GM19324 (cell line): ENCODE data around the gene PALLD.
"Not testable (repeated sequence)": the region's sequence is repeated elsewhere in the genome, so short reads cannot be mapped to it uniquely, and the experiment has no call there.

Source experiments
- ATAC-seq: cut with Tn5 transposase; IDR thresholded peaks from one replicate; pipeline ENCODE4 v1.9.1; 2021; ENCODE audit warnings: mild to moderate bottlenecking, moderate library complexity; ENCODE audit not compliant: unreplicated experiment, low FRiP score

PALLD gene

DNA sequence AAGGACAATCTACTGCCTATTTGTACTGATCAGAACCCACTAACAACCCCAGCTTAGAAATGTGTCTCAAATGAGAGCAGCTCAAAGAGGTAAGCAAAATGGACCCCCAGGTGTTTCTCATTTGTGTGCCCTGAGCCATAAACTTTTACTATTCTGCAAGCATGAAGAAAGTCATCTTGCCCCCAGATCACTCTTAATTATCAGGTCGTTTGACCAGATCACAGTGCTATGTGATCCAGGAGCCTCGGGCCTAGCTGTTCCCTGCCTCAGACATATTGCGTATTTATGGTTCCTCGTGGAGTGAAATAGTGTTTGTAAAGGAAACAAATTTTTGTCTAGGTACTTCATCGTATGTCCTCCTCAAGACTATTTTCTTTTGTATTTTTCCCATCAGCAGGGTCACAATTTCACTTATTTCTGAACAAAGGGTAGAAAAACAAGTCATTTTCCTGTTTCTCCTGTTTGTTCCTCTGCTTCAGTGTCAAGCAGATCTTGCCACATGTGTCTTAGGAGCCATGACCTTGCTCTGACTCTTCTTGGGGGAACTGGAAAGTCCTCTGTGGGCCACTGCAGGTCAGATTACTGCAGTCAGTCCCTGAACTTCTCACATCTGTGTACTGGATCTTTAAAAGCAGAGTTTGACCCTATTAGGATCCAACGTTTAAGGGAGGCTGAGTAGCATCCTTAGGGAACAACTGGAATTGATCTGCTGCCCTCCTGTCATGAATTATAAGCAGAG is 194.9 kb downstream of the PALLD start:
- ATAC-seq: no peak

DNA sequence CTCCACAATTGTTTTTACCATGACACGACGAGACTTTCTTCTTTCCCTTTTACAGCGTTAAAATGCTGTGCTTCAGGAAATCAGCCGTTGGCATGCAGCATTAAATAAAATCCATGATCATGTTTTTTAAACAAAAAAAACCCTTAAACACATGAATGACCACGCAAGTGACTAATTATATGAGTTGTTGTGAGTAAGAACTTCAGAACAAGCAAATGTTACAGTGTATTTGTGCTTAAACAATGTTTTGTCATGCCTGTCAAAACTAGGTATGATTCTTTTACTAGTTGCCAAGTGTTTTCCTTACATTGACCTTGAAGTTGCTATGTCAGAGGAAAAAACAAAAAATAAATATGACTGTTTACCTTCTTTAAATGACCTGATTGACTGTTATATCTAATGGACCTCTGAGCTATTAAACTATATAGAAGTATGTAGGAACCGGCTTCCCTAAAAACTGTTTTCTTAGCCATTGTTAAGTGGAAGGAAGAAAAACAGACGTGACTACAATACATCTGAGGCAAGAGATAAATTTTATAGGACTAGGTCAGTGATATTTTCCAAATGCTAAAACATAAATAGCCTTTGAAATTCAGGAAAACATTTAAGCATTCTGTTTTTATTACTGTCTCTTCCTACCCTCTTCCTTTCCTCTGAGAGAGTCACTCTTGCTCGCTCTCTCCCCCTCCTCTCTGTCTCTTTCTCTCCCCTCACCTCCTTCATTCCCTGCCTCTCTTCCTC is 197.1 kb downstream of the PALLD start:
- ATAC-seq: no peak

DNA sequence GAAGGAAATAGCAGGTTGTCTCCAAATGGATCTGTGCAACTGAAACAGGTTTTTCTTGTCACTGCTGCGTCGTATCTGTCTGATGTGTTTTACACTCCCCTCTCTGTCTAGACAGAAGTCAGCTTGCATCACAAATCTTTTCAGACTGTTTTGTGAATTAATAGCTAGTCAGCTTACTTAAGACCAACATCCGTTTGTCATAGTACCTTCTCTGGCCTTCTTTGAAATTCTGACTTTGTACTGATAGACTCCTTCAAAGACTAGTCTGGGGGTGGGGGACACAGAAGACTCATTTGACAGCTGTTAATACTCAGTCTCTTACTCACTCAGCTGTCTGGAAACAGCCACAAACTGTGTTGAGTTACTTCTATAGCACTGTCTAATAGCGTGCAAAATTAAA is 197.8 kb downstream of the PALLD start:
- ATAC-seq: no peak

DNA sequence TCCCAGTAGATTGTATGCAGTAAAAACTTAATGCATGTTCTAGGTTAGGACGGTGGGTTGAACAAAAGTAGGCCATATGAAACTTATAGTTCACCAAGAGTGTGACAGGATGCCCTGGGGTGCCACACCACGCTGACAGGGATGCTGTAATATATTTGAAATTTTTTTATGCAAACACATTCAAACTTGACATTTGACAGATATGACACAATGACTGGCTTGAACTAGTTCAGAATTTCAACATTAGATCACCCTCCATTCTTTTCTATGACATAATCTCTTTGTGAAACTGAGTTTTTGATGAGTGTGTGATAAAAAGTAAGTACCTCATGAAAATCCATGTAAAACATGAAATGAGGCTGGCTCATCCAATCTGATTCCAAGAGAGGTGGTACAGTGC is 198.4 kb downstream of the PALLD start:
- ATAC-seq: no peak

DNA sequence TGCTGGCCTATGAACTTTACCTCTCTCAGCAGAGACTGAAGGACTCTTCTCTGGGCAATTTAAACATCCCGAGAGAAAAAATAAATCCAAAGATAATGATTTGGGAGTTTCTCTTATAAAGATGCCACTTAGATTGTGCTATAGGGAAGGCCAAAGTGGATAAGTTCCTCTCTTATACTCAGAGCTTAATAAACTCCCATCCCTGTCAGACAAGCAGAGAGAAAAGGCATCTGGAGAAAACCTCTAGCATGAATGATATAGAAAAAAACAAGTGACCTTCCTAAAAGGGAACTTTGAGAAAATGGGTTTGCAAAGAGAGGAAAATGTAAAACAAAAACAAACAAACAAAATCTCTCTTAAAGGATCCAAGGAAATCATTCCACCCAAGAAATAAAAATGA is 199.4 kb downstream of the PALLD start:
- ATAC-seq: no peak

DNA sequence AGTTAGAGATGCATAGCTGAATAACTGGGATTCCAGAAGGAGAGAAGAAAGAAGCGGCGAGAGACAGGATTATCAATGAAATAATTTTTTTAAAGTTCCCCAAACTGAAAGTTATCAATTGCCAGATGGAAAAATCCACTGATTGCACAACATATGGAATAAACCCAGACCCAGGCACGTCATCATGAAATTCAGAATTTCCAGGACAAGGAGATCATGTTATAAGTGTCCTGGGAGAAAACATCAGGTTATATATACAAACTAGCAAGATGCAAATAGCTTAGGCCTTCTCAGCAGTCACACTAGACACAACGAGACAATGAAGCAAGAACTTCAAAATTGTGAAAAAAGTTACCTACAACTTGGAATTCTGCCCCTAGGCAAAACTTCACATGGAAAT is 200.0 kb downstream of the PALLD start:
- ATAC-seq: no peak

DNA sequence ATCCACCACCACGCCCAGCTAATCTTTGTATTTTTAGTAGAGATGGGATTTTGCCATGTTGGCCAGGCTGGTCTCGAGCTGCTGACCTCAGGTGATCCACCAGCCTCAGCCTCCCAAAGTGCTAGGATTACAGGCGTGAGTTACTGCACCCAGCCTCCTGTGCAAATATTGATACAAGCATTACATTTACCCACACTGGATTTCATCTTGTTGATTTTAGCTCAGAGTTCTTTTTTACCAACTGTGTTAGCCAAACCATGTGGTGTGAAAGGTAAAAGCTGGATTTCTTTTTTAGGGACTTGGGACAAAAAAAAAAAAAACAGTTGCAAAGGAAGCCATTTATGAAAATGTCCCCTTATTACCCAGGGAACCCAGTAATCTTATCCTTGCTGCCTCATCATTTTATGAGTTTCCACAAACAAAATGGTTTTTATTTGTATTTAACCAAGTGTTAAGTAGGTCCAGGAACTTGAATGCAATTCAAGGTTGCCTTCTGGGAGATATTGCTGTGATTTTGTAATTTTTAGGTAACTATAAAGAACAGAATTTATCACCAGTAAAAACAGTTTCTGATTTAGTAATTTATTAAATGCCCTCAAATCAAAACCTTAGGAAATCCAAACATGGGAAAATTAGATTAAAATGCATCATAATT is 202.5 kb downstream of the PALLD start:
- ATAC-seq: no peak

DNA sequence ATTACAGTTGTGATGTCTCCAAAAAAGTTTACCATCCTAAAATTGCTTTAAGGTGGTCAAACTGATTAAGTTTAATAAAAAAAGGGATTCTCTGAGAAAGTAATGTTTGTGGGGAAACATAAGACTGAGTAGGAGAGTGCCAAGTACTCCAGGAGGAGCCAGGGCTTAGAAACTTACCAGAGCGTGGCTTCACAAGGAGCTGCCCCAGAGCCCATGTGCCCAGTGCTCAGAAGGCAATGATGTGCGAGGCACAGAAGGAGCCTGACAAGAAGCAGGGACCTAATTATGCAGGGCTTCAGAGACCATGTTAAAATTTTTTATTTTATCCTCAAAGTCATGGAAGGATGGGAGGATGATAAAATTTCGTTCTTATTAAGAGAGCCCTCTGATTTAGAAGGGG is 204.2 kb downstream of the PALLD start:
- ATAC-seq: no peak

DNA sequence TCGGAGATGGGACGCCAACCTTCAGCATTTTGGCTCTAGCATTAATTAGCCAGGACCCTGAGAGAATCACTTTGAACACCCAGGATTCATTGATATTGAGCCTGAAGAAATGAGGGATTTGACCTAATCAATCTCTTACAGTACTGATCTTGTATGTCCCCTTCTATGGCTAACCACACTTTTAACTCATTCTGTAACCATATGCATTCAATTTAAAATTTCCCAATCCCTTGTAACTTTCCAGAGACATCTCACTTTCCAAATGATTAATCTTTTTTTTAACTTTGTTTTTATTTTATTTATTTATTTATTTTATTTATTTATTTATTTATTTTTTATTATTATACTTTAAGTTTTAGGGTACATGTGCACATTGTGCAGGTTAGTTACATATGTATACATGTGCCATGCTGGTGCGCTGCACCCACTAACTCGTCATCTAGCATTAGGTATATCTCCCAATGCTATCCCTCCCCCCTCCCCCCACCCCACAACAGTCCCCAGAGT is 205.8 kb downstream of the PALLD start:
- ATAC-seq: not testable (repeated sequence)

DNA sequence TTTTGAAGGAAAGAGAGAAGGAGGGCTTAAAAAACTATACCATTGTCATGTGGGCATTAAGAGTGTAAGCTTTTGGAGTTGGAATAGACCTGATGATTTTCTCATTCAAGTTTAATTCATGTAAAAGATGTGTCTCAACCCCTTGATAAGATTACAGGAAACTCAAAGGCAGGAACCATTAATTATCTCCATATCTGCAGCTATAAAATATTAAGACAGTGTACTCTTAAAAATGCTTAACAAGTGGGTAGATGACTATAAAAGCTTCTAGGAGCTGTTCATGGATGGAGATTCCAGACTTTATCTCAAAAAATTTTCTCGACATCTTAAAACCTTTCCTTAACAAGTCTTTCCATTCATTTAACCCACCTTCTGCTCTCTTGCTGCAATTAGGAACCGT is 208.3 kb downstream of the PALLD start:
- ATAC-seq: no peak

DNA sequence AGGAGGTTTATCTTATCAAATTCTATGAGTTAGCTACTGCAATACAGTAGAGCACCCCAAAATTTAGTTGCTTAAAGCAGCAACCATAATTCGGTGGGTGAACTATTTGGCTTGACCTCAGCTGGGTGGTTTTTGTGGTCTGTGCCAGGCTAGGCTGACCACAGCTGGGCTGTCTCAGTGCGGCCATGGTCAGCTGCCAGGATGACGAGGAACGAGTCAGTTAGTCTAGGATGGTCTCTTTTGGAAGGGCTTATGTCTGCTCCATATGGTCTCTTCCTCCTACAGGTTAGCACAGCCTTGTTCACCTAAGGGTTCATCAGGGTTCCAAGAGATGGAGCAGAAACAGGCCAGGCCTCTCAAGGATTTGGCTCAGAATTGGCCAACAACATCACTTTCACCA is 210.4 kb downstream of the PALLD start:
- ATAC-seq: no peak

DNA sequence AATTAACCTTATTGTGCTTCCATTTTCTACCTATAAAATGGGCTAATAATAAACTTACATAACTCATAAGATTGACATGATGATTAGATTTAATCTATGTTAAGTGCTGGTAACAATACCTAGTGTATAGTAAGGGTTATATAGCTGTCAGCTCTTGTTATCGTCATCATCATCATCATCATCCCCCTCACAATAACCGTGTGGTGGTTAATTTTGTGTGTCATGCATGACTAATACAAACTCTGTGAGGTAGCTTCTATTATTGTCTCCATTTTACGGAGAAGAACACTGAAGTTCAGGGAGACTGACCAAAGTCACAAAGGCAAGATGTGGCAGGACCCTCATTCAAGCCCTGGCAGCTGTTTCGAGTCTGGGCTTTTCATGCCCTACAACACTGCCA is 211.3 kb downstream of the PALLD start:
- no peak for ATAC-seq

DNA sequence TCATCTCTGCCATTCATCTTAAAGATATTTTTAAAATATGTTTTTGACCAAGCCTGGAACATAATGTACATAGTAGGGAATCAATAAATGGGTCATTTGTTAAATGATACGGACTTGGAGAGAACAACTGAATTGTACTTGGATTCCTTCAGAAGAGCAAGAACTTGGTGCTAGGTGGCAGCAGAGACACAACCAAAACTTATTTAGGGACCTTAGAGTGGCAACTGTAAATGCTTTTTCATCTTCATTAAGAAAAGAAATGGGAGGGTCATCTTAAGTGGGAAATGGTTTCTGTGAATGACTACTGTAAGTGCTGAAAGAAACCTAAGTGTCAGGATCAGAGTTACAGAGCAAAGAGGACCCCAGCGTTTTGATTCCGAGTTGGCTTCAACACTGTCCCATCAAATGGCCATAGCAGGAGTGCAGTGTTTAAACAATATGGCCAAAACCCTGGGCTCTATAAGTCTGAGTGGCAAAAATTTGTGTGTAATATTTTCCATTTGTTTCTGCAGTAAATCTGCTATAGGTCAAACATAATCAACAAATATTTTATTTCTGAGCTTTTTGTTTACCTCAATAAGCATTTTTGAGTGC is 213.6 kb downstream of the PALLD start:
- ATAC-seq: no peak

DNA sequence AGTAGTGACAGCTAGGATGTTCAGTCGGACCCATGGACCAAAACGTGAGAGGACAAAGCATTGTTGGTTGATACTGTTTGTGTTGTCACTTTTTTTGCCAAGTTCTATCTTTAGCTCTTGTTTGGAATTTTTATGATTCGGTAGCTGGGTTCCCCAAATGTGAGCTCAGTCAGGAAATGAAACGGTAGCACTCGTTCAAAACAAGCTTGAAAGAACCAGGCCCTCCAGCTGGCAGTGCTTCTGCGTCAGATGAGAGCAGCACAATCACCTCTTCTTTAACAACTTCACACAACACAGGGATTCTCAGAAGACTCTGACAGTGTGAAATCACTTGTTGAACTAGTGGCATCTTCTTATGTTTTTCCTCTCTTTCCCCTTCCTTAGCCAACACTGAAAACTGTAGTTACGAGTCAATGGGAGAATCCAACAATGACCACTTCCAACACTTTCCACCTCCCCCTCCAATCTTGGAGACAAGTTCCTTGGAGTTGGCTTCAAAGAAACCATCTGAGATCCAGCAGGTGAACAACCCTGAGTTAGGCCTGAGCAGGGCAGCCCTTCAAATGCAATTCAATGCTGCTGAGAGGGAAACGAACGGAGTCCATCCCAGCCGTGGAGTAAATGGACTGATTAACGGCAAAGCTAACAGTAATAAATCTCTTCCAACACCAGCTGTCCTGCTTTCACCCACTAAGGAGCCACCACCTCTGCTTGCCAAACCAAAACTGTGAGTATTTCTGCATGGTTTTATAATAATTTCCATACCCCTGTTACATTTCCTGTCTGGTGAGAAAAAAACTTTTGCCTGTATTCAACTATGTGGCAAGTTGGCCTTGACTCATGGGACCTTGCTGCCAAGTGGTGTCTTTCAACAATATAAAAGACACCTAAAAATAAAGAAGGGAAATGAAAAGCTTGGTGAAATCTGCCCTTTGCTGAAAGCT is 214.6 kb downstream of the PALLD start:
- no peak for ATAC-seq

DNA sequence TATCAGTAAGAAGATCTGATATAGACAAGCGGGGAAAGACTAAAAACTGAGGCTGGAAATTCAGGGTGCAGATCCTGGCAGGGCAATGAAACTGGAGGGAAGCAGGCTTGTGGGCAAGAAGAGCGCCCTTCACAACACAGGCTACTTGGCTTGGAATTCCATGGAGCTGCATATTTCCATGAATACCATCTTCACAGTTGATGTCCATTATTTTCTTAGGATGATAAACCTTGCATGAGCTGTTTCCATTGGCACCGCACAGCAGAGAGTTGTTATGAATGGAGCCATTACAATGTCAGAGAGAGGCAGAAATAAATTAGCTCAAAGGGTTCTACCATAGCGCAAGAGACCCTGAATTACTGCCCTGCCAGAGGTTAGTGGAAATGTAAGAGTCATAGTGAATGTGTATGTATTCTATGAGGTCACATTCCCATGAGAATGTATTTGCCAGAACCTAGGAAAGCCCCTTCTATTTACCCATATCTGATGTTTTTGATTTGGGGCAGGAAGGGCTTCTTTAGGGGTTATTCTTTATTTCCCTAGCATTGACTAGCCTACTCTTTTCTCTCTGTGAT is 215.6 kb downstream of the PALLD start:
- ATAC-seq: no peak

DNA sequence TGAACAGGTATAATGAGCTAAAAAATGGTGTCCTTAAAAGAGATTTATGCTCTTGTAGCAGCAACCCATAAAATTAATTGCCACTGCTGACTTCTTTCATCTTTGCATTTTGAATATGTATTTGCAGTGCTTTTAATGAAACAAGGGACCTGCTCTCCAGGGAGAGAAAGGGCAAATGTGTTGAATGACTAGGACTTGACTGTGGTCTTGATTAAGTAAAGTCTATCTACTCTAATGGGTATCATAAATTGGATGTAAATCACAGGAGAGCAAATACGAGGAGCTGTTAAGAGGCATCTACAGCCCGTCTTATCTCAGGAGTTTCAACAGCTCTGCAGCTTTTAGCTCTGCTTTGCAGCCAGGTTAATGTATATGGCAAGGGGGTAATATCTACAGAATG is 216.4 kb downstream of the PALLD start:
- no peak for ATAC-seq

DNA sequence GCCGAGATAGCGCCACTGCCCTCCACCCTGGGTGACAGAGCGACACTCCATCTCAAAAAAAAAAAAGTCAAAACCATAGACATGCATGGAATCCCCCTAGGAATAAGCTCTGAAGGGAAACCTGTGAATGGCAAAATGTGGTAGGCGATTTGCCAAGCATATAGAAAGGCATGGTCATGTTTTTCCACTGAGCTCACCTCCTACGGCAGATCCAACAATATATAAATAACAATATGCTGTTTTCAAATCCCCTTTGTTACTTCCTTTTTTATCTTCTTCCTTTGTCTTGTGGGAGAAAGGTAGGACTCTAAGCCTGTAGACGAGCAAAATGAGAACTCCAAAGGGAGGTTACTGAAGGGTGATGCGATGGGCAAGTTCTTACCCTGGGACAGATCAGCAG is 219.0 kb downstream of the PALLD start:
- no peak for ATAC-seq

DNA sequence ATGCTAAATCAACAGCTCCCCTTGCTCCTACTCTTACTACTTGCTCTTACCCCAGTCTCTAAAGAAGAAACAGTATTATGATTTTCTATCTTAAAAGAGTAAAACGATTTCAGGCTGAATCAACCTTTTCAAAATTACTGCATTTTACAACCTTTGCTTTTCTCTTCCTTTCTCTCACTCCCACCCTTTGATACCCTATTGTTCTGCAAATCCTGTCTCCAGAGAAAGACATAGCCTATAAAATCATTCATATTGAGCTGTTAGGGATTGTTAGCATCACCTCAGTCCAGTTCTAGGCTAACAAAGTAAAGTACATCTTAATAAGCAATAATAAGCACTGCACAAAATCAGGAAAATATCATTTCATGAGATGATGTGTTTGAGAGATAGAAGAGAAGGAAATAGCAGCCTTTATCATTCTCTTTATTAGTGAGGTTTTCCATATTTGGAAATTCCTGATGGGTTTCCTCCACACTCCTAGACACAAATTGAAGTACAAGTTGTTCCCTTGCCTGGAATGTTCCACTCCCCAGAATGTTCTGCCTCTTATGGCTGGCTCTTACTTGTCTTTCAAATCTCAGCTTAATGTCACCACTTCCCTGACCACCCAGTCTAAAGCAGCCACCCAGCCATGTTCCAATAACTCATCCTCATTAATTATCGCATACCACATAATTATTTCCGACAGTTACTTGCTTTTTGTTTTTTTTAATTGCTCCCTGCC is 219.7 kb downstream of the PALLD start:
- no peak for ATAC-seq

DNA sequence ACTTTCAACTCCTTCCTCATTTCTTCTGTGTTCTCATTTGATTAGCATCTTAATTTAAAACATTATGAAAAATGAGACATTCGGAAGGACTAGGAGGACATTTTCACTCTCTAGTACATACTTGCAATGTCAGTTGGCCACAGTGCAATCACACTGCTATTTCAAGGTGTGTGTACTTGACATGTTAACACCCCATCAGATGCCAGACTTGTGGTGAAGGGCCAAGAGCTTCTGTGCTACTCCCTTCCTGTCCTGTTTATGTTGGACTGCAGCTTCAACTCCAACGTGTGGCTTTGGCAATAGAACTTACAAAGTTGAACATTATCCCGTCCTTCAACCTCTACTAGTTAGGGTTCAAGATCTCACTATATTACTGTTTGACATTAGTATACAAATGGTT is 221.0 kb downstream of the PALLD start:
- no peak for ATAC-seq
